ENCODE measurements around the gene PVALEF.

DNA sequence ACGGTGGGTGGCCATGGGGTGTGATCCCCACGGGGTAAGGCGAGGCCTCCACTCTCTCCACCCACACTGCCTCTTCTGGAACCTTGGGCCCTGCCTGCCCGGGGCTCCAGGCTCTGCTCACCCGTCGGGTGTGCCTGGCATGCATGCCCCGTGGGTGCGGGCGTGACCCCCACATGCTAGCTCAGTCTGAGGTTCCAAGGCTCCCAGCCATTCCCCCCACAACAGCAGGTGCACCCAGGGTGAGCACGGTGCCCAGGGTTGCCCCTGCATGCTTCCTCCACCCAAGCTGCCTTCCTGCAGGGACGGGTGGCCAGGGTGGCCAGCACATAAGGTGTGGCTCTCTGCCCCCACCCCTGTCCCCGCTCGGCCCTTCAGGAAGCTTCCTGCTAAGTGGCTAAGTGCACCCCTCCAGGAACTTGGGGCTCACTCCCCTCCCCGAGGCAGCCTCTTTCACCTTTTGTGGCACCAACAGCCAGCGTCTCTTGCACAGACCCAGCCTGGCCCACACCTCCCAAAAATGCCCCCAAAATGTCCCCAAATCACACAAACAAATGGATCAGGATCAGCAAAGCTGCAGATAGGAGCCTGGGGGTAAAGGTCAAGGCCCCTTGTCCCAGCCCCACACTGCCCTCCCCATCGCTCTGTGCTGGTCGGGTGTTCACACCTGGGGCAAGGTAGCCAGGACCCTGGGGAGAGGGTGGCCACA is 21.4 kb upstream of the PVALEF start:
- TF ChIP-seq CTCF (IDR thresholded peaks at IDR 0.05), result no peak
- TF ChIP-seq ZFX (IDR thresholded peaks at IDR 0.05; ENCODE audit: borderline replicate concordance), result no peak
